GM04504 (cell line): ENCODE results near the gene CENPC.
"Not testable (repeated sequence)": the region's sequence is repeated elsewhere in the genome, so short reads cannot be mapped to it uniquely, and the experiment has no call there.

Experiments
- DNase-seq: peaks from one replicate; pipeline ENCODE4 v3.0.0-alpha.2; 2012; ENCODE audit warnings: low read depth

CENPC gene

GRCh38 chr4:67466751-67467150, 78.6 kb downstream of the CENPC start:
- DNase-seq: no peak

GRCh38 chr4:67465763-67466052, 79.6 kb downstream of the CENPC start:
- no peak for DNase-seq

GRCh38 chr4:67465032-67465762, 80.1 kb downstream of the CENPC start:
- DNase-seq: no peak

- DNase-seq: peak; percentile 4
Observed at GRCh38 chr4:67460574-67460973, 84.7 kb downstream of the CENPC start.

- DNase-seq: no peak
Observed at GRCh38 chr4:67459164-67459563, 86.1 kb downstream of the CENPC start.

- no peak for DNase-seq
Observed at GRCh38 chr4:67456577-67457196, 88.6 kb downstream of the CENPC start.

- not testable (repeated sequence) for DNase-seq
Observed at GRCh38 chr4:67452846-67453205, 92.5 kb downstream of the CENPC start.

GRCh38 chr4:67452100-67452845, 93.0 kb downstream of the CENPC start:
- DNase-seq: no peak

GRCh38 chr4:67451464-67451863, 93.8 kb downstream of the CENPC start:
- DNase-seq: no peak

GRCh38 chr4:67448621-67449020, 96.7 kb downstream of the CENPC start:
- DNase-seq: no peak

GRCh38 chr4:67447873-67448272, 97.4 kb downstream of the CENPC start:
- no peak for DNase-seq

GRCh38 chr4:67446811-67447210, 98.5 kb downstream of the CENPC start:
- no peak for DNase-seq

GRCh38 chr4:67445881-67446280, 99.4 kb downstream of the CENPC start:
- not testable (repeated sequence) for DNase-seq

- no peak for DNase-seq
Observed at GRCh38 chr4:67438975-67439374, 106.3 kb downstream of the CENPC start.

- DNase-seq: peak; percentile 19
Observed at GRCh38 chr4:67437974-67438713, 107.2 kb downstream of the CENPC start.

- no peak for DNase-seq
Observed at GRCh38 chr4:67436742-67437141, 108.6 kb downstream of the CENPC start.

GRCh38 chr4:67430989-67431388, 114.3 kb downstream of the CENPC start:
- DNase-seq: no peak

- DNase-seq: no peak
Observed at GRCh38 chr4:67428819-67429218, 116.5 kb downstream of the CENPC start.
